ENCODE results near the gene NUDT8.
"Not testable (repeated sequence)": the region's sequence is repeated elsewhere in the genome, so short reads cannot be mapped to it uniquely, and the experiment has no call there.

The NUDT8 gene

DNA sequence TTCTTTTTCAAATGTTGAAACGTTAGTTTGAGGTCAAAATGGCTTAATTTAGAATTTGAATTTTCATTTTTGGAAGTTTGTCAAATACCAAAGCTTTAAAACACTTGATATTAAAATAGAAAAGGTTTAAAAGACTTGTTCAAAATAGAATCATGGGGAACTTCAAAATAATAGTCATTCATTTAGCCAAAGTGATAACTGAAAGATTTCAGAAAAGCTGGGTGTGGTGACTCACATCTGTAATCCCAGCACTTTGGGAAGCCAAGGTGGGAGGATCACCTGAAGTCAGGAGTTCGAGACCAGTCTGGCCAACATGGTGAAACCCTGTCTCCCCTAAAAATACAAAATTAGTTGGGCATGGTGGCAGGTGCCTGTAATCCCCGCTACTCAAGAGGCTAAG is 35.3 kb downstream of the NUDT8 start:
- Histone ChIP-seq H2AFZ (ENCODE audit: low read length) (no peak overlapping the region), H3K4me3 (ENCODE audit: low read length, poor library complexity, severe bottlenecking) (no peak overlapping the region), H3K27me3 (ENCODE audit: insufficient read depth, low read length, poor library complexity, severe bottlenecking) (no peaks in the 10 kb centered on the region), H3K9ac (ENCODE audit: low read depth, low read length, poor library complexity, severe bottlenecking) (no peak overlapping the region), H4K20me1 (ENCODE audit: insufficient read depth, low read length, poor library complexity, severe bottlenecking) (no peaks in the 10 kb centered on the region), H3K79me2 (ENCODE audit: insufficient read depth, low read length) (no peaks in the 10 kb centered on the region), H3K9me2 (replicated peaks; ENCODE audit: low read depth, low read length) (no peaks in the 10 kb centered on the region), H3K4me1 (ENCODE audit: insufficient read depth, low read length, poor library complexity, severe bottlenecking) (peaks cover 46% of the 10 kb centered on the region), H3K36me3 (ENCODE audit: insufficient read depth, low read length) (no peaks in the 10 kb centered on the region), H3K4me2 (ENCODE audit: low read depth, low read length, poor library complexity, severe bottlenecking) (peak overlapping the region; percentile 13), H3K9me3 (ENCODE audit: insufficient read depth, low read depth, low read length) (0 out of 2 replicates have a peak, but pooled peaks cover 4% of the 10 kb centered on the region), H3F3A (ENCODE audit: low read depth) (no peaks in the 10 kb centered on the region)
- TF ChIP-seq, protein P1, sequence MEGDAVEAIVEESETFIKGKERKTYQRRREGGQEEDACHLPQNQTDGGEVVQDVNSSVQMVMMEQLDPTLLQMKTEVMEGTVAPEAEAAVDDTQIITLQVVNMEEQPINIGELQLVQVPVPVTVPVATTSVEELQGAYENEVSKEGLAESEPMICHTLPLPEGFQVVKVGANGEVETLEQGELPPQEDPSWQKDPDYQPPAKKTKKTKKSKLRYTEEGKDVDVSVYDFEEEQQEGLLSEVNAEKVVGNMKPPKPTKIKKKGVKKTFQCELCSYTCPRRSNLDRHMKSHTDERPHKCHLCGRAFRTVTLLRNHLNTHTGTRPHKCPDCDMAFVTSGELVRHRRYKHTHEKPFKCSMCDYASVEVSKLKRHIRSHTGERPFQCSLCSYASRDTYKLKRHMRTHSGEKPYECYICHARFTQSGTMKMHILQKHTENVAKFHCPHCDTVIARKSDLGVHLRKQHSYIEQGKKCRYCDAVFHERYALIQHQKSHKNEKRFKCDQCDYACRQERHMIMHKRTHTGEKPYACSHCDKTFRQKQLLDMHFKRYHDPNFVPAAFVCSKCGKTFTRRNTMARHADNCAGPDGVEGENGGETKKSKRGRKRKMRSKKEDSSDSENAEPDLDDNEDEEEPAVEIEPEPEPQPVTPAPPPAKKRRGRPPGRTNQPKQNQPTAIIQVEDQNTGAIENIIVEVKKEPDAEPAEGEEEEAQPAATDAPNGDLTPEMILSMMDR (conservative IDR thresholded peaks at IDR 0.05; ENCODE audit: low read length) = no peak
- no peak for TF ChIP-seq EZH2phosphoT487 (IDR thresholded peaks at IDR 0.05; ENCODE audit: borderline replicate concordance)

DNA sequence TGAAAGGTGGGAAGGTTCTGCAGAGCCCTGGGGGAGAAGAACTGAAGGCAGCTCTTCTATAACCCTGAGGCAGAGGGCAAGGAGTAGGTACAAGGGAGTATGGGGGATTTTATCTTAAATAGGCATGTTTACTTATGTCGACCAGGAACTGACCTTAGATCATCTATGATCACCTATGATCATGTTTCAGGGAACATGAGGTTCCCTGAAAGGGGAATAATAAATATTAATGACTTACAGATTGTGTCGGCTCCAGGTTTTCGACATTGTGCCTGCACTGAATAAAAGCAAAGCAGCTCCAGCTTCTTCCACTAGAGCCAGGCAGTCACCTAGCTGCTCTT is 36.2 kb downstream of the NUDT8 start:
- Histone ChIP-seq H3K4me2 (ENCODE audit: low read depth, low read length, poor library complexity, severe bottlenecking) (no peak overlapping the region), H3K9me3 (ENCODE audit: insufficient read depth, low read depth, low read length) (0 out of 2 replicates have a peak, but pooled peaks cover 4% of the 10 kb centered on the region), H2AFZ (ENCODE audit: low read length) (no peak overlapping the region)

DNA sequence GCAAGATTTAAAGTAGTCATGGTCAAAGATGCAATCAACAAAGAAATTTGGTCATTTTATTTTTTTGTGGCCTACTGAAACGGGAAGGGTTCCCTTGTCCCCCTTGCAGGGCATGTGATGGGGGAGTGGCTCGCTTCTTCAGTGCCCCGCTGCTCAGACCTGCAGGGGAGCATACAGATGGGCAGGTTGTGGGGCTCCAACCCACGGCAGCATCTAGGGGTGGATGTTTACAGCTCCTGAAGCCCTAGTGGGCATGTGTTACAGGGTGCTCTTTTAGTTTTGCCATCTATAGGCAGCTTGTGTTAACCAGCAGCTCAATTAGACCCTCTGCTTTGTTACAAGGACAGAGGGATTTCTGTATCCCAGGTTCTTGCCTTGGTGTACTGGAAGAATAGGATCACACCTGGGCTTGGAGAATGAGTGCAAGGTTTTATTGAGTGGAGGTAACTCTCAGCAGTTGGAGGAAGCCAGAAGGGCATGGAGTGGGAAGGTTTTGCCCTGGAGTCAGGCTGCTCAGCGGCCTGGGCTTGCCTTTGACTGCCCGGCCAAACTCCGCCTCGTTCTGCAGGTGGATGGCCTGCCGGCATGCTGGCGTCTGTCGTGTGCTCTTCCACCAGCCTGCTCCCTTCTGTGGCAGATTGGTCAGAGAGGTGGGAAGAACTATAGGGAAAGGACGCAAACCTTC is 36.7 kb downstream of the NUDT8 start:
- Histone ChIP-seq H3K4me3 (ENCODE audit: low read length, poor library complexity, severe bottlenecking) (no peak overlapping the region), H3K4me1 (ENCODE audit: insufficient read depth, low read length, poor library complexity, severe bottlenecking) (peaks cover 35% of the 10 kb centered on the region), H3K9me2 (replicated peaks; ENCODE audit: low read depth, low read length) (no peaks in the 10 kb centered on the region), H3F3A (ENCODE audit: low read depth) (0 out of 2 replicates have a peak, but pooled peaks cover 2% of the 10 kb centered on the region), H2AFZ (ENCODE audit: low read length) (no peak overlapping the region), H3K9ac (ENCODE audit: low read depth, low read length, poor library complexity, severe bottlenecking) (peak overlapping the region; percentile 50), H4K20me1 (ENCODE audit: insufficient read depth, low read length, poor library complexity, severe bottlenecking) (peaks cover 2% of the 10 kb centered on the region), H3K36me3 (ENCODE audit: insufficient read depth, low read length) (peaks cover 9% of the 10 kb centered on the region), H3K4me2 (ENCODE audit: low read depth, low read length, poor library complexity, severe bottlenecking) (no peak overlapping the region), H3K27me3 (ENCODE audit: insufficient read depth, low read length, poor library complexity, severe bottlenecking) (no peaks in the 10 kb centered on the region), H3K79me2 (ENCODE audit: insufficient read depth, low read length) (peaks cover 2% of the 10 kb centered on the region; the same call in 1 of the 2 replicates), H3K9me3 (ENCODE audit: insufficient read depth, low read depth, low read length) (0 out of 2 replicates have a peak, but pooled peaks cover 4% of the 10 kb centered on the region)
- TF ChIP-seq, protein P1 (conservative IDR thresholded peaks at IDR 0.05; ENCODE audit: low read length) = no peak
- TF ChIP-seq EZH2phosphoT487 (IDR thresholded peaks at IDR 0.05; ENCODE audit: borderline replicate concordance) = no peak

More for the DNA sequence above, 36.2 kb downstream of the NUDT8 start:
- H3K79me2 ChIP-seq (ENCODE audit: insufficient read depth, low read length) = no peaks in the 10 kb centered on the region
- no peaks in the 10 kb centered on the region for H3K9me2 ChIP-seq (replicated peaks; ENCODE audit: low read depth, low read length)
- H4K20me1 ChIP-seq (ENCODE audit: insufficient read depth, low read length, poor library complexity, severe bottlenecking) = no peaks in the 10 kb centered on the region
- TF ChIP-seq, protein P1 (conservative IDR thresholded peaks at IDR 0.05; ENCODE audit: low read length) = no peak
- no peak for TF ChIP-seq EZH2phosphoT487 (IDR thresholded peaks at IDR 0.05; ENCODE audit: borderline replicate concordance)
- H3K4me3 ChIP-seq (ENCODE audit: low read length, poor library complexity, severe bottlenecking) = no peak overlapping the region
- peak overlapping the region; percentile 50 for H3K9ac ChIP-seq (ENCODE audit: low read depth, low read length, poor library complexity, severe bottlenecking)
- peaks cover 6% of the 10 kb centered on the region; the same call in 1 of the 2 replicates for H3K36me3 ChIP-seq (ENCODE audit: insufficient read depth, low read length)
- H3K27me3 ChIP-seq (ENCODE audit: insufficient read depth, low read length, poor library complexity, severe bottlenecking) = no peaks in the 10 kb centered on the region
- H3K4me1 ChIP-seq (ENCODE audit: insufficient read depth, low read length, poor library complexity, severe bottlenecking) = peaks cover 36% of the 10 kb centered on the region
- no peaks in the 10 kb centered on the region for H3F3A ChIP-seq (ENCODE audit: low read depth)

DNA sequence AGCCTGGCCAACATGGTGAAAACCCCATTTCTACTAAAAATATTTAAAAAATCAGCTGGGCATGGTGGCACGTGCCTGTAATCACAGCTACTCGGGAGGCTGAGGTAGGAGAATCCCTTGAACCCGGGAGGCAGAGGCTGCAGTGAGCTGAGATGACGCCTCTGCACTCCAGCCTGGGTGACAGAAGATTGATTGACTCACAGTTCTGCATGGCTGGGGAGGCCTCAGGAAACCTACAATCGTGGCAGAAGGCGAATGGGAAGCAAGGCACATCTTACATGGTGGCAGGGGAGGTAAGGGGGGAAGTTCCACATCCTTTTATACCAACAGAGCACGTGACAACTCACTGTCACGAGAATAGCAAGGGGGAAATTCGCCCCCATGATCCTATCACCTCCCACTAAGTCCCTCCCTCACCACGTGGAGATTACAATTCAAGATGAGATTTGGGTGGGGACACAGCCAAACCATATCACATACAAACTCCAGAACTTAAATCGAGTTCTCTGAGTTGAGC is 40.8 kb downstream of the NUDT8 start:
- H3K9ac ChIP-seq (ENCODE audit: low read depth, low read length, poor library complexity, severe bottlenecking); H3F3A ChIP-seq (ENCODE audit: low read depth); H3K4me2 ChIP-seq (ENCODE audit: low read depth, low read length, poor library complexity, severe bottlenecking); H3K9me2 ChIP-seq (replicated peaks; ENCODE audit: low read depth, low read length); H3K4me3 ChIP-seq (ENCODE audit: low read length, poor library complexity, severe bottlenecking); H2AFZ ChIP-seq (ENCODE audit: low read length); H3K27me3 ChIP-seq (ENCODE audit: insufficient read depth, low read length, poor library complexity, severe bottlenecking); H3K9me3 ChIP-seq (ENCODE audit: insufficient read depth, low read depth, low read length): not testable (repeated sequence)
- H4K20me1 ChIP-seq (ENCODE audit: insufficient read depth, low read length, poor library complexity, severe bottlenecking) = peaks cover 42% of the 10 kb centered on the region
- H3K36me3 ChIP-seq (ENCODE audit: insufficient read depth, low read length) = peaks cover 45% of the 10 kb centered on the region
- H3K4me1 ChIP-seq (ENCODE audit: insufficient read depth, low read length, poor library complexity, severe bottlenecking) = peaks cover 36% of the 10 kb centered on the region
- H3K79me2 ChIP-seq (ENCODE audit: insufficient read depth, low read length) = peaks cover 42% of the 10 kb centered on the region
